HFF-Myc (cell line): ENCODE data around the gene STK24.

ENCODE experiments used
- DNase-seq: peaks from one replicate; pipeline ENCODE4 v3.0.0-alpha.2; 2011; ENCODE audit warnings: low read depth; ENCODE audit errors: extremely low read depth
- H3K4me3 ChIP-seq: replicated peaks from 2 replicates; pipeline ENCODE4 v1.5.1; 2011; ENCODE audit warnings: low read depth, mild to moderate bottlenecking, control low read depth, low read length
- CTCF ChIP-seq: IDR thresholded peaks from 2 replicates; pipeline ENCODE4 v1.5.1; 2012; ENCODE audit warnings: mild to moderate bottlenecking, low read depth, low read length, control low read depth; ENCODE audit errors: missing control alignments

The STK24 gene

GRCh38 chr13:98428256-98428966 lies 148.5 kb downstream of the STK24 start:
- TF ChIP-seq CTCF, result no peak
- DNase-seq, result no peak

GRCh38 chr13:98427331-98427995 lies 149.4 kb downstream of the STK24 start:
- TF ChIP-seq CTCF, result no peak
- no peak overlapping the region for H3K4me3 ChIP-seq
- DNase-seq, result no peak

More at GRCh38 chr13:98428256-98428966, 148.5 kb downstream of the STK24 start:
- no peak overlapping the region for H3K4me3 ChIP-seq

GRCh38 chr13:98423417-98423816 lies 153.5 kb downstream of the STK24 start:
- H3K4me3 ChIP-seq, result no peak overlapping the region
- TF ChIP-seq CTCF, result no peak
- no peak for DNase-seq

- TF ChIP-seq CTCF, result no peak
- no peak for DNase-seq
- no peak overlapping the region for H3K4me3 ChIP-seq
Observed at GRCh38 chr13:98422046-98422445, 154.9 kb downstream of the STK24 start.

GRCh38 chr13:98420554-98421175 lies 156.2 kb downstream of the STK24 start:
- no peak overlapping the region for H3K4me3 ChIP-seq
- no peak for TF ChIP-seq CTCF
- no peak for DNase-seq

- no peak for TF ChIP-seq CTCF
- no peak for DNase-seq
- H3K4me3 ChIP-seq, result no peak overlapping the region
Observed at GRCh38 chr13:98419786-98420553, 156.9 kb downstream of the STK24 start.
